GM19452 (cell line): ENCODE results near the gene OR10R2.
"Not testable (repeated sequence)": the region's sequence is repeated elsewhere in the genome, so short reads cannot be mapped to it uniquely, and the experiment has no call there.

Experiments
- ATAC-seq: cut with Tn5 transposase; IDR thresholded peaks from one replicate; pipeline ENCODE4 v1.9.1; 2021; ENCODE audit not compliant: unreplicated experiment

The OR10R2 gene

DNA sequence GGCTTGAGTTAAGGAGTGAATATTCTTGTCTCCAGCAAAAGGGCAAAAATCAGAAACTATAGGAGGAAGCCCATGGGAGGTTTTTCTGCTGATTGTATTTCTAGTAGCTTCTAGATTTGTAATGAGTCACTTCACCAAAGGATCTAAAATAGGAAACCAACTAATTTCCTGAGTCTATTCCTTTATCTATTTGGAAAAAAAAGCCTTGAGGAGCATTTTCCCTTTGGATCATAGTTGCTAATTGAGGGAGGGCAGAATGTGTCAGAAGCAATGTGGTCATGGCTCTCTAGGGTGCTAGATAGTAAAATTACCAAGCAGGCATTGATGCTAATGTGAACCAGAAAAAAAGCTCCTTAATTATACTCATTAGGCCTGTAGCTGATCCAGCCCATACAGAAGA, at the start of gene OR10R2:
Gene OR10R2, plus strand, starts transcription at position 301 of the 400 bp plus-strand sequence. CDS start 106 bp downstream, outside the sequence.
- ATAC-seq: no peak

DNA sequence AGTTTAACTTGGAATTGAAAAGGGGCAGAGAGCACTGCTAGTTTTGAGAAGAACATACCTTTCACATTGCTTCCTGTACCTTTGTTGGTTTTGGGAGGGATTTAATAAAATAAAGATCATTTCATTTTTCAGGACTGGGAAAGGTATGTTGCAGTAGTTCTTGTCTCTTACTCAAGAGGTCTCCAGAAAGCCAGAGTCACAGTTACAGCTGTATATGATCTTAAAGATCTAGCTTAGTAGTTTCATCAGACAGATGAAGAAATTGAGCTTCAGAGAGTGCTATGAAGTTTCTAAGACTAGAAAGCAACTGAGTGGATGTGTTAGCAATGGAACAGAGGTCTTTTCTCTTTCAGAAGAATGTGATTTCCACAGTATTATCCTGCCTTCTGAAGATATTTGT, 47.0 kb upstream of the OR10R2 start:
- no peak for ATAC-seq

DNA sequence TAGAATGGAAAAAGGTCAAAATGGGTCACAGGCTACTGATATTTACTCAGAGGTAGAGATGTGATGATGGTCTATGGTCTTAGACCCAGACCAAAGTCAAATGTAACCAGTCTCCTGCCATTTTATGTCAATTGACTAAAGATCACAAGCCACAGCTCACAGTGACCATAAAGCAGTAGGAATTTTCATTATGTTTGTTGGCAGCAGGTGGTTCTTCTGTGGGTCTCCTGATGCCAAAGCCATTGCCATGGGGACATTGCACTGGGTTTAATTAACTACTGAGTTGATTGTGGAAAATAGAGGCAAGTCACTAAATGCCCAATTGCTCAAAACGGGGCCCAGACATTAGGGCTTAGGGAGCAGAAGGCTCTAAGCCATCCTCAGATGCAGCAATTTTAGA, 45.9 kb upstream of the OR10R2 start, which contains the start of gene OR10K2:
Gene OR10K2, minus strand, starts transcription at position 101 of the 400 bp plus-strand sequence. CDS start 5,371 bp downstream, outside the sequence.
- ATAC-seq: no peak

DNA sequence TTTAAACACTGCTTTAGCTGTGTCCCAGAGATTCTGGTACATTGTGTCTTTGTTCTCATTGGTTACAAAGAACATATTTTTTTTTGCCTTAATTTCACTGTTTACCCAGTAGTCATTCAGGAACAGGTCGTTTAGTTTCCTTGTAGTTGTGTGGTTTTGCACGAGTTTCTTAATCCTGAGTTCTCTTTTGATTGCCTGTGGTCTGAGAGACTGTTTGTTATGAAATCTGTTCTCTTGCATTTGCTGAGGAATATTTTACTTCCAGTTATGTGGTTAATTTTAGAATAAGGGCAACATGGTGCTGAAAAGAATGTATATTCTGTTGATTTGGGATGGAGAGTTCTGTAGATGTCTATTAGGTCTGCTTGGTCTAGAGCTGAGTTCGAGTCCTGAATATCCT, 41.9 kb upstream of the OR10R2 start:
- ATAC-seq: not testable (repeated sequence)

- ATAC-seq: no peak
Observed at GRCh38 chr1:158434741-158435140, 37.3 kb upstream of the OR10R2 start.

GRCh38 chr1:158445376-158445775, 26.6 kb upstream of the OR10R2 start:
- no peak for ATAC-seq

GRCh38 chr1:158454537-158454936, 17.5 kb upstream of the OR10R2 start:
- ATAC-seq: no peak

GRCh38 chr1:158457246-158457645, 14.8 kb upstream of the OR10R2 start:
- no peak for ATAC-seq

- no peak for ATAC-seq
Observed at GRCh38 chr1:158458263-158458662, 13.8 kb upstream of the OR10R2 start.

GRCh38 chr1:158461534-158461933, 10.5 kb upstream of the OR10R2 start, which contains the start of gene OR10K1:
Gene OR10K1, plus strand, starts transcription at chr1:158461834. Its CDS starts 3,728 bp downstream, at chr1:158465562.
- ATAC-seq: no peak

DNA sequence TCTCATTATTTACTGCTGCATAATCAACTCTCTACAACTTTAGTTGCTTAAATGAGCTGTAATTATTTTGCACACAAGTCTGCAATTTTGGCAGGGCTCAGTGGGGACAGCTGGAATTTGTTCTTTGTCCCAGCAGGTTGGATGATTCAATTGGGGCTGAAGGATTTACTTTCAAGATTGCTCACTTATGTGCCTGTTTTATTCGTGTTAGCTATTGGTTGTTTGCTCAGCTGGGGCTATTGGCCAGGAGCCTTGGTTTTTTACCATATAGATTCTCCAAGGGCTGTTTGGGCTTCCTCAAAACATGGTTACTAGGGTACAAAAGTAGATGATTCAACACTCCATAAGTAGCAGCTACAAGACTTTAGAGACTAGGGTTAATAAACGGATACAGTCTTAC, 13.4 kb downstream of the OR10R2 start:
- no peak for ATAC-seq

GRCh38 chr1:158491316-158491715, 19.3 kb downstream of the OR10R2 start:
- ATAC-seq: no peak

- no peak for ATAC-seq
Observed at GRCh38 chr1:158493054-158493453, 21.0 kb downstream of the OR10R2 start.

DNA sequence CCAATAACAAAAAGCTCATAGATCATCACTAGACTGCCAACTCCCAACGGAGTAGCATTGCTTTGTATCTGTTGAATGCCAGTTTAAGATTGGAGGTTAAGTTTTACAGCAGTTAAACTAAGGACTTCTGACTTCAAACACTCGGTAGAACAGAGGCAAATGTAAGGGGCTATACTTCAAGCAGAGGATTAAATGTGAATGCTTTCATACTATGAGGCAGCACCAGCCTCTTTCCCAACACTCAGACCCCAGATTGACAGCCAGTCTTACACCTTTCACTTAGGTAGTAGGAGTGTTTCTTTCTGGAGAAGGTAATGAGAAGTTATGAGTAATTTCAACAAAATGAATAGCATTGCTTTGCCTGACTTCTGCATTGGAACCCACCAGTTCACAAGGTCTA, 22.8 kb downstream of the OR10R2 start:
- no peak for ATAC-seq

DNA sequence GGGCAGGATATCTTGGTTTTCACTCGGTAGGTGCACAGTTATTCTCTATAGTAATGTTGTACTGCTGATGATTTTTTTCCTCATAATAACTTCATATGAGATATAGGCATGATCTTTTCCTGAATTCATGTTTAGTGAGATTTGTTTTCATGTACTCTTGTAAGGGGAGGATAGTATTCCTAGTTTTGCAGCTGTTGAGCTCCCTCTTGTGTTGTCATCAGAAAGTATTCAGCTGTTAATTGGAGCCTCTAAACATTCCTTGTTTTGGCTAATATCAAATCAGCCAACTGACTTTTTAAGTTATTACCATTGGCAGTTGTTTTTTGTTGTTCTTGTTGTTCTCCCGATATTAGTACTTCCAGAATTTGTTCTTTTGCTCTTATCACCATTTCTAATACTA, 24.4 kb downstream of the OR10R2 start:
- no peak for ATAC-seq

GRCh38 chr1:158506369-158506987, 34.5 kb downstream of the OR10R2 start:
- no peak for ATAC-seq

DNA sequence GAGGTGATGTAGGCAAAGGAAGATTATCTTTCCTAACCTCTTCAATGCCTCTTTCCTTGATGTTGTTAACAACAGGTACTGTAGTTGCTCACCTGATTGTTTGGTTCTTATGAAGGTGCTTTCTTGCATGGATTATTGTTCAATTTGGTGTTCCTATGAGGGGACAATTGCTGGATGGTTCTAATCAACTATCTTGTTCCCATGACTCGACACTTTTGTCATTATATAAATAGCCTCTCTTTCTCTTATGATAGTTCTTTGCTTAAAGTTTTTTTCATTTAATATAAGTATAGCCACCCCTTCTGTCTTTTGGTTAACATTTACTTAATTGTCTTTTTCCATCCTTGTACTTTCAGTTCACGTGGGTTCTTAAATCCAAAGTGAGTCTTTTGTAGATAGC, 35.5 kb downstream of the OR10R2 start:
- ATAC-seq: no peak

DNA sequence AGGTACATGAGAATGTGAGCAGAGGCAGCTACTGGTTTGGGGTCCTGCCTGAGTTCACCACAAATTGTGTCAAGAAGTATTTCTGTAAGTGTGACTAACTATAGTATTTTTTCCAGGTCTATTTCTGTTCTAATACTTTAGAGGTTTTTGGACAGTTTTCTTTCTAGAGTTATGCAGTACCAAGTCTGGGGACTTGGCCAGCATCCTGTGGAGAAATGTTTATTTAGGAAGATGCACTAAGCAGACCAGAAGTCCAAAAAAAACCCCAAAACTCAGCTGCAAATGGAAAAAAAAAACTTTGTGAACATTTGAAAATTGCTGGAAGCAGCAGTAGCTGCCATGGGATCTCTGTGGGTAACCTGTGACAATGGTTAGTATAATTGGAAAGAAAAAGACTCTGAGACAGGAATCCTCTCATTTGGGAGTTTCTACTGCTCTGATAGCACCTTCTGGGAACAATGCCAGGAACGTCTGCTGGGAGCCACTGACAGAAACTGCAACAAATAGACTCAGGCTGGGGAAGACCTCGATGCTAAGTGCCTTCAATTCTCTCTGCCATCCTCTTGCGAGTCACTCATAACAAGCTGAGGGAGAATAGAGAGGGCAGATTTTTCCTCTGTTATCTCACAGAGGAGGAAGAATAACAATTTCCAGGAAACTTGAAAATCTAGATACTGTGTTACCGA, 37.6 kb downstream of the OR10R2 start:
- ATAC-seq: no peak

DNA sequence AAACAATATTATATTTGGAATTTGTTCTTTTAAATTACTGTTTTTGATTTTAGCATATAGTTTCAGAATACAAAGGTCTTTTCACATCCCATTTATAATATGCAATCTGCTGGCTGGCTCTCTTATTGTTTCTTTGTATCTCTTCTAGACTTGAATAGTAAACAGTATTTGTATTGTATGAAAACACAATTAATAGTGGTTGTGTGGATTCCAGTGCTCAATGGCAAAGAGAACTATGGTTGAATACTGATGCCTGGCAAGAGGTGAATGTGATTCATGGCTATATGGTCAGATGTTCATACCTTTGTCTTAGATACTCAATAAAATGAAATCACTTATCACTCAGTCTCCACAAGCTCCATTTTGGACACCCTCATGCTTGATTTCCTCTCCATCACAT, 44.9 kb downstream of the OR10R2 start:
- ATAC-seq: no peak

DNA sequence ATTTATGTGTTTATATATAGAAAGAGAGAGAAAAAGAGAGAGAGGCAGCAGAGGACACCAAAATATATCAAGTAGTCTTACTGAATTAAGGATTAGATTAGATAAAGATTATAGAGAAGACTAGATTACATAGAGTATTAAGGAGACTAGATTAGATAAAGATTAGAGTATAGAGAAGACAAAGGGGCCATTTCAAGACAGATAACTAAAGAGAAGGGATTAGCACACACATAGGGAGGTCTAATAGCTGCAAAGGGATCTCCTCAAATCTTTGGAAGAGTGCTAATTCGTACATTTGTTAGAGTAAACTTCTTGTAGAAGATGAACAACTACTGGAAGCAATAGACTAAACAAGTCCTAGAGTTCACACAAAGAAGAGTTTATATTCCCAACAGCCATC, 48.0 kb downstream of the OR10R2 start:
- no peak for ATAC-seq

DNA sequence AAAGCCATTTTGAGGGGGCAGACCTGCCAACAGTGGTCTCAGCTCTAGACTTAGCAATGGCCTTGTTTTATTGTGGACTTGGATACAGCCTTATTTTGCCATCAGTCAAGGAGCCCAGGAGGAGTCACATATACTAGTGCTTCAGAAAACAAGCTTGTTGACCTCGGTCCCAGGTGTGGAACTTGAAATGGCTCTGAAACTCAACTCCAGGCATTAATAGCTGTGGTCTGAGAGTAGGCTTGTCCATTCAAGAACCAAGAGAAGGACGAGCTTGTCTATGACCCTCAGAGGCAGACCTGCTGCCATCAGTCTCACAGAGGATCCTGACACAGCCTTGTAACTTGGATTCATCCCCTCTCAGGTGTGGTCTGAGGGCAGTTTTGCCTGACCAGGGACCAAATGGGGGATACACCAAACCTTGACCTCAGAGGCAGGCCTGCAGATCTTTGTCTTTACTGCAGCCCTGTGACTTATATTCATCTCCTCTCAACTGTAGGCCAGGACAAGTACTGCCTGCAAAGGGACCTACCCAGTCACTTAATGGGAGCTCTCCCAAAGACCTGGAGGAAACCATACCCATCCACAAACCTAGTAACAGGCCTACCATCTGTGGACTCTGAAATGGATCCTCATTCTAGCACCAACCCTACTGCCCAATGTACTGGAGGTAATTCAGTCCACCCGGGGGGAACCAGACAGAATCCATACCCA, 49.1 kb downstream of the OR10R2 start:
- no peak for ATAC-seq

DNA sequence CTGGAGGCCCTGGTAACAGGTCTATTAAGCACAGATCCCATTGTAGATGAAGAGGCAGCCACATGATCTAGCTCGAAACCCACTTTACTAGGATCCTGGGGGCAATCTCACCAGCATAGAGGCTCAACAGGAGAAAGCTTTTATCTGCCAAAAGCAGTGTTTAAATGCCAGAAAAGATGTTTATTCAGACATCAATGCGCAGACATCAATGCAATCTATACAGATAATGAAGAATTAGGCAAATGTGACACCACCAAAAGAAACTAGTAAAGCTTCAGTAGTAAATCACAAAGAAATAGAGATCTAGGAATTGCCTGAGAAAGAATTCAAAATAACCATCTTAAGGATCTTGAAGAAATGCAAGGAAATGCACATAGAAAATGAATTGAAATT, 49.6 kb downstream of the OR10R2 start:
- no peak for ATAC-seq
